ENCODE results near the gene EMD.

DNA sequence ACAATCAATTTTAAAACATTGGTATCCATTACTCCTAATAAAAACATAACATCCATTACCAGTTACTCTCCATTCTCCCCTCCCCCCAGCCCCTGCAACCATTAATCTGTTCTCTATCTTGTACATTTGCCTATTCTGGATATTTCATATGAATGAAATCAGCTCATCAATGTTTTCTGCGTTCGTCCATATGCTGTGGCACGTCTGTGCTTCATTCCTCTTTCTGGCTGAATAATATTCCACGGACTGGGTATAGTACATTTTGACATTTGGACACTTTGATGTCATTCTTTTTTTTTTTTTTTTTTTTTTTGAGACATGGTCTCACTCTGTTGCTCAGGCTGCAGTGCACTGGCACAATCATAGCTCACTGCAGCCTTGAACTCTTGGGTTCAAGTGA is 24.8 kb downstream of the EMD start:
- TF ChIP-seq POLR2AphosphoS5 (IDR thresholded peaks at IDR 0.05; ENCODE audit: low read depth, low read length) (no peak), POLR2A (IDR thresholded peaks at IDR 0.05; ENCODE audit: low read depth, low read length) (no peak)

Measured in GM12892 (cell line).